ENCODE measurements around the gene TMEM72.
"Not testable (repeated sequence)": the region's sequence is repeated elsewhere in the genome, so short reads cannot be mapped to it uniquely, and the experiment has no call there.

GRCh38 chr10:44866367-44866766 lies 44.8 kb upstream of the TMEM72 start:
- TF ChIP-seq POLR2A (IDR thresholded peaks at IDR 0.05; ENCODE audit: low read depth, low read length); POLR2AphosphoS5 (IDR thresholded peaks at IDR 0.05; ENCODE audit: low read depth, low read length); TAF1 (IDR thresholded peaks at IDR 0.05; ENCODE audit: low read depth, low read length); SPI1 (IDR thresholded peaks at IDR 0.05; ENCODE audit: low read depth, low read length); POU2F2 (IDR thresholded peaks at IDR 0.05; ENCODE audit: low read depth, low read length); PAX5 (IDR thresholded peaks at IDR 0.05; ENCODE audit: insufficient read depth, low read length, severe bottlenecking): not testable (repeated sequence)

Measured in GM12891 (cell line).